HFFc6 (cell line): ENCODE results near the gene SLC66A1. TPM values are rescaled to one million over a fixed set of nuclear protein-coding genes. Genes with fewer than 3 reads are reported as not detected.
A peak's percentile ranks its signal among the peaks of the same experiment; 100 is the strongest.

Experiments
- DNase-seq: peaks from one replicate; pipeline ENCODE4 v3.0.0-alpha.2; 2018
- H3K27ac Mint-ChIP-seq: 2 replicates; pipeline ENCODE4 v1.8.0; 2020; ENCODE audit warnings: mild to moderate bottlenecking, mixed read lengths
- H3K27me3 Mint-ChIP-seq: 2 replicates; pipeline ENCODE4 v1.8.0; 2021; ENCODE audit warnings: mild to moderate bottlenecking, moderate library complexity, mixed read lengths; ENCODE audit not compliant: insufficient read depth
- H3K36me3 Mint-ChIP-seq: 2 replicates; pipeline ENCODE4 v1.8.0; 2021; ENCODE audit warnings: low read depth, mixed read lengths
- H3K4me1 Mint-ChIP-seq: 2 replicates; pipeline ENCODE4 v1.8.0; 2020; ENCODE audit warnings: low read depth, mixed read lengths
- H3K4me3 Mint-ChIP-seq: 2 replicates; pipeline ENCODE4 v1.8.0; 2020; ENCODE audit warnings: mild to moderate bottlenecking, moderate library complexity, mixed read lengths
- H3K9me3 Mint-ChIP-seq: 2 replicates; pipeline ENCODE4 v1.8.0; 2020; ENCODE audit warnings: mild to moderate bottlenecking, mixed read lengths
- total RNA-seq, 6 experiments: library from RNA; stranded (reverse); fragmentation: NEBNext Ultra II Directional; extraction: Animal tissue kit (Norgen Biotek cat#: 25700); gene quantifications; 2 replicates in 1 of 6; 3 replicates in 5 of 6; pipeline ENCODE4 v1.2.3, GENCODE V29; 2021
- TF ChIP-seq, protein P1 (sequence below): fragments of 200-600 bp; sonication (generic); IDR thresholded peaks from 2 replicates; pipeline ENCODE4 v1.5.0; 2021; ENCODE audit warnings: antibody characterized with exemption, mild to moderate bottlenecking

SLC66A1 gene
- total RNA-seq, 6 experiments from 2014 or later = 13.3 to 15.6 (median 14.2) TPM

- DNase-seq = no peak
- Mint-ChIP-seq H3K36me3 (peaks cover 14% of the 10 kb centered on the region), H3K9me3 (no peaks in the 10 kb centered on the region), H3K4me3 (no peak overlapping the region), H3K27ac (peak overlapping the region; percentile 83), H3K27me3 (peaks cover 3% of the 10 kb centered on the region), H3K4me1 (peaks cover 37% of the 10 kb centered on the region)
- TF ChIP-seq, protein P1, sequence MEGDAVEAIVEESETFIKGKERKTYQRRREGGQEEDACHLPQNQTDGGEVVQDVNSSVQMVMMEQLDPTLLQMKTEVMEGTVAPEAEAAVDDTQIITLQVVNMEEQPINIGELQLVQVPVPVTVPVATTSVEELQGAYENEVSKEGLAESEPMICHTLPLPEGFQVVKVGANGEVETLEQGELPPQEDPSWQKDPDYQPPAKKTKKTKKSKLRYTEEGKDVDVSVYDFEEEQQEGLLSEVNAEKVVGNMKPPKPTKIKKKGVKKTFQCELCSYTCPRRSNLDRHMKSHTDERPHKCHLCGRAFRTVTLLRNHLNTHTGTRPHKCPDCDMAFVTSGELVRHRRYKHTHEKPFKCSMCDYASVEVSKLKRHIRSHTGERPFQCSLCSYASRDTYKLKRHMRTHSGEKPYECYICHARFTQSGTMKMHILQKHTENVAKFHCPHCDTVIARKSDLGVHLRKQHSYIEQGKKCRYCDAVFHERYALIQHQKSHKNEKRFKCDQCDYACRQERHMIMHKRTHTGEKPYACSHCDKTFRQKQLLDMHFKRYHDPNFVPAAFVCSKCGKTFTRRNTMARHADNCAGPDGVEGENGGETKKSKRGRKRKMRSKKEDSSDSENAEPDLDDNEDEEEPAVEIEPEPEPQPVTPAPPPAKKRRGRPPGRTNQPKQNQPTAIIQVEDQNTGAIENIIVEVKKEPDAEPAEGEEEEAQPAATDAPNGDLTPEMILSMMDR = no peak
Measured at GRCh38 chr1:19308509-19308907, 3.6 kb upstream of the SLC66A1 start.

GRCh38 chr1:19309123-19309813 lies 2.9 kb upstream of the SLC66A1 start:
- Mint-ChIP-seq H3K27ac (peak overlapping the region; percentile 83), H3K4me1 (peaks cover 41% of the 10 kb centered on the region), H3K27me3 (peaks cover 3% of the 10 kb centered on the region), H3K36me3 (peaks cover 11% of the 10 kb centered on the region; the same call in 1 of the 2 replicates), H3K4me3 (peak overlapping the region; percentile 35), H3K9me3 (no peaks in the 10 kb centered on the region)
- TF ChIP-seq, protein P1 = no peak; the same call in 1 of the 2 replicates
- DNase-seq = peak; percentile 91

GRCh38 chr1:19310061-19310460 lies 2.1 kb upstream of the SLC66A1 start:
- TF ChIP-seq, protein P1 = no peak
- Mint-ChIP-seq H3K4me1 (peaks cover 43% of the 10 kb centered on the region), H3K27me3 (peaks cover 3% of the 10 kb centered on the region), H3K9me3 (no peaks in the 10 kb centered on the region), H3K4me3 (peak overlapping the region; percentile 91; the same call in 1 of the 2 replicates), H3K36me3 (peaks cover 11% of the 10 kb centered on the region; the same call in 1 of the 2 replicates), H3K27ac (peak overlapping the region; percentile 83)
- no peak for DNase-seq

GRCh38 chr1:19310720-19311502 lies 1.2 kb upstream of the SLC66A1 start:
- Mint-ChIP-seq H3K27me3 (peaks cover 3% of the 10 kb centered on the region), H3K27ac (peak overlapping the region; percentile 83), H3K9me3 (no peaks in the 10 kb centered on the region), H3K4me1 (peaks cover 52% of the 10 kb centered on the region), H3K36me3 (peaks cover 11% of the 10 kb centered on the region; the same call in 1 of the 2 replicates), H3K4me3 (peak overlapping the region; percentile 91)
- TF ChIP-seq, protein P1 = no peak
- DNase-seq = peak; percentile 28

- peaks cover 5% of the 10 kb centered on the region for H3K27me3 Mint-ChIP-seq
- peak overlapping the region; percentile 91 for H3K4me3 Mint-ChIP-seq
- TF ChIP-seq, protein P1 = no peak
- peaks cover 11% of the 10 kb centered on the region; the same call in 1 of the 2 replicates for H3K36me3 Mint-ChIP-seq
- H3K27ac Mint-ChIP-seq = peak overlapping the region; percentile 83
- H3K9me3 Mint-ChIP-seq = no peaks in the 10 kb centered on the region
- DNase-seq = no peak
- H3K4me1 Mint-ChIP-seq = peaks cover 57% of the 10 kb centered on the region
Measured at GRCh38 chr1:19311503-19311930, 609 bp upstream of the SLC66A1 start.
